Measurements from ENCODE around the gene IL36RN.
"Not testable (repeated sequence)": the region's sequence is repeated elsewhere in the genome, so short reads cannot be mapped to it uniquely, and the experiment has no call there.

The IL36RN gene

DNA sequence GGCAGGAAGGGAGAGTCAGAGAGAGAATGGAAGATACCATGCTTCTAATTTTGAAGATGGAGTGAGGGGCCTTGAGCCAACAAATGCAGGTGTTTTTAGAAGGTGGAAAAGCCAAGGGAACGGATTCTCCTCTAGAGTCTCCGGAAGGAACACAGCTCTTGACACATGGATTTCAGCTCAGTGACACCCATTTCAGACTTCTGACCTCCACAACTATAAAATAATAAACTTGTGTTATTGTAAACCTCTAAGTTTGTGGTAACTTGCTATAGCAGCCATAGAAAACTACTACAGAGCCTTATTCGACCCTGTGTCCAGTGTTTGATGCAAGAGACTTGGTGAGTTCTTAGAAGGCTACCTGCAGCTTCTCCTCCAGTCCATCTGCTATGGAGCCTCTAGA, 16.6 kb downstream of the IL36RN start:
- DNase-seq = no peak

- no peak for DNase-seq
Observed at GRCh38 chr2:113076954-113077669, 18.1 kb downstream of the IL36RN start.

DNA sequence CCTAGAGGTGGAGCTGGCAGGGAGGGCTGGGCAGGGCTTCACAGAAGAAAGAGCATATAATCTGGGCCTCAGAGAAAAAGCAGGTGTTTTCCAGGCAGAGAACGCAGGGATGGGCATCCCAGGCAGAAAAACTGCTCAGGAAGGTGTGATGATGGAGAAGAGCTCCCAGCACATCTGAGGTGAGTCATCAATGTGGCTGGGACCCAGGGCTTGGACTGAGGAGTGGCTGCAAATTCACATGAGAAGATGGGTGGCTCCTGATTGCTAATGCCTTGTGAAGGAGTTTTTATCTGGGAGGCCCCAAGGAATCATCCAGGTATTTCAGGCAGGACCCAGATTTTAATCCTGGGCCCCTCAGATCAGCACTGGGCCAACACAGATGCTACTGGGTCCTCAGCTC, 18.9 kb downstream of the IL36RN start:
- no peak for DNase-seq

- no peak for DNase-seq
Observed at GRCh38 chr2:113078350-113078839, 19.4 kb downstream of the IL36RN start.

DNA sequence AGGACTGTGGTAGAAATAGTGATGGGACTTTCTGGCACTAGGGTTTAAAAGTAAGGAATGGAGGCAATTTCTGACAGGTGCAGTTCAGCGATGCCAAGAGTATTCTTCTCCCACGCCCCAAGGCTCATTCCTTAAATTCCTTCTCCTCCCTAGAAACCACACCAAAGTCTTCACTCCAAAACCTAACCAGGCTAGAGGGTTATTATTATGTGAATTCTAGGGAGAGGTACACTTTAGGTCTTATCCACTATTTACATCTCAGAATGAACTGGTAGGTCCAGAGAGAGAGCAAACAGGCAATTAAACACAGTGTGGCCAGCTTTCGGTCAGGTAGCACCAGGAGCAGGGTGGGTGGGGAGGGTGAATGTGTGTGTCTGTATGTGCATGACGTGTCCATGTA, 20.1 kb downstream of the IL36RN start:
- DNase-seq = no peak

- DNase-seq = peak in 1 of 2 experiments; percentile 16
Observed at GRCh38 chr2:113080134-113080533, 21.1 kb downstream of the IL36RN start.

DNA sequence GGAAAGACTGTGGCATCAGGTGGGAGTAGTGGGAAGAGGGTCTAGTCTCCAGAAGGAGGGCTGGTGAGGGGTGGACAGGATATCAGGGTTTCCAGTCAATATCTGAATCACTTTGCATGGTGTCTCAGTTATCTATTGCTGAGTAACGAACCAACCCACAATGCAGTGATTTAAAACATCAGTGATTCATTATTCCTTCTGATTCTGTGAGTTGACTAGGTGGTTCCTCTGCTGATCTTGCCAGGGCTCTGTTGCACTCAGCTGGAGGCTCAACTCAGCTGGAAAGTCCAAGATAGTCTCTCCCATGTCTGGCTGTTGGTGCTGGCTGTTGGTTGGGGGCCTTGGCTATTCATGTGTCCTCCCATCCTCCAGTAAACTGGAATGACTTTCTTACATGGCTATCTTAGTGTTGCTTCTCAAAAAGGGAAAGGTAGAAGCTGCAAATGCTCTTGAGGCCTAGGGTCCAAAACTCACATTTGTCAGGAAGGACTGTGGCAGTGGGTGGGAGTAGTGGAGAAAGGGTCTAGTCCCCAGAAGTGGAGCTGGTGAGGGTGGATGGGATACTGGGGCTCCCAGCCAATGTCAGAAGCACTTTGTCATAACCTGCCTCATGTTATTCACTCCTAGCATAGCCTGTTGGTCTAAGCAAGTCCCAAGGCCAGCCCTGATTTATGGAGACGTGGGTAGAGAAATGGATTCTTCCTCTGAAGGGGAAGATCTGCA, 22.7 kb downstream of the IL36RN start:
- no peak for DNase-seq

DNA sequence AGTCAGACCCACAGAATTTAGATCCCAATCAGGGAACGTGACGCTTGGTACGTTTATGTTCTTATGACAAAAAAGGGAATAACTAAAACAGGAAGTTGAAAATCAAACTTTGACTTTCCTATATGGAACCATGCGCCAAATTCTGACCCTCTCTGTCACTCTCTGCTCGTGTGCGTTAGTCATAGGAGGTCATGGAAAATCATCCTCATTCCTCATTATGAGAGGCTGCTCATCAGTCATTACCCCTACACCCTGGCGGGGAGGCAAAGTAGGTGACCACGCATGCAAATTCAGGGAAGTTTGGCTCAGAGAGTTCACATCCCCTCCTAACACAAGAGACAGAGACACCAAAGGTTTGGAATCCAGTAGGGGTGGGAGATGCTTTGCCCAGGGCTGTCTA, 24.3 kb downstream of the IL36RN start:
- no peak for DNase-seq

DNA sequence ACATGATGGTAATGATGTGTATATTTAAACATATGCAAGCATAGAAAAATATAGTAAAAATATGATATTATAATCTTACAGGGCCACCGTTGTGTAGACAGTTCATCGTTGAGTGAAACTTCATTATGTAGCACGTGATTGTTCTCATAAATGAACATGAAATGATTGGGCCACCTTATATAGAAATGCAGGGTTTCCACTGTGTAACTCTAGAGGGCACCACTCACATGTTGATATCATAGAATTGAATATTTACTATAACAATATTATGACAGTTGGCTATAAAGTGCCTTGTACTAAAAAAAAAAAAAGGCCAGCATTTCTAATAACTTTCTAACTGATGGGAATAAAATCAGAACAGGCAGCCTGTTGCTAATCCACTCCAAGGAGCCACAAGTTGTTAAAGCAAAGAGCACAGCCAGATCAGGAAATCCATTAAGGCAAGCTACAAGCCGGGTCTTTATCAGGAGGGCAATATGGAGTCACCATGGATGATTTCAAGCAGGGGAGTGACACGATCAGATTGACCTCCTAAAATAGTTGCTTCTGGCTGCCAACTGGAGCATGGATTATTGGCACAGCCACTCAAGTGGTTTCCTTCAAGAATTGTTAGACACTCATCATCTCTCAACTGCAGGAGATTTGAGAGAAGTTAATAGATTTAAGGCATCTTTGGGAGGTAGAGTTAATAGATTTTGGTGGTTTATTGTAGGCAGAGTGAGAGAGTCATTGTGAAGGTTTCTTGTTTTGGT, 25.4 kb downstream of the IL36RN start:
- DNase-seq = no peak

GRCh38 chr2:113085542-113085941, 26.5 kb downstream of the IL36RN start:
- DNase-seq = no peak

DNA sequence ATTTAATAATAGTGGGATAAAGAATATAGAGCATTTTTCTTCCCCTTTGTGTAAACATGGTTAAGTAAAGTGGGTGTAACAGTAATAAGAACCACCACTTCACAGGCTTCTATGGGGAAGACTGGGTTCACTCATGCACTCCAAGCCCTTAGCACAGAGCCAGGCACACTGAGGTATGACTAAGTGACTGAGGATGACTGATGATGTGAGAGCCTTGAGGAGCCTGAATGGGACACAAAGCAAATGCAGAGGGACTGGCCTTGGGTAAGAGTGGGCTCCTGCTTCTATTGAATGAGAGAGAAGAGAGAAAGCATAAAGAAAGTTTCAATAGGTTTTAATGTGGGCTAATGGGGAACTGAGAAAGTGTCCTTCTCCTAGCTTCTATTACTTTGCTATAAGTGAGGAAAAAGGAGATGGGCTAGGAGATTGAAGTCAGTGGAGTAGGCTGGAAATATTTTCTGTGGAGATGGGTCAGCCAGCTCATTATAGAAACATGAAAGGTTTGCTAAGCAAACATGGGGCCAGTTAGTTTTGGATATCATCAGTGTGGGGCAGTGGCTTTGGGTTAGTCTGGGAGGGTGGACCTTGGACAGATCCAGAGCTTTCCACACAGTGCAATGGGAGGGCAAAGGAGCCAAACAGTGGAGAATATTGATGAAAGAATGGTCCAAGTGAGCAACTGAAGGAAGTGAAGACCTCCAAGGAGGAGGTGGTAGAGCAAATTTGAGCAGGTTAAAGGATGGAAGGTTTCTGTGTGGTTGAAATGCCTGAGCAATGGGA, 29.4 kb downstream of the IL36RN start:
- DNase-seq = no peak

- DNase-seq = no peak
Observed at GRCh38 chr2:113089916-113090315, 30.9 kb downstream of the IL36RN start.

DNA sequence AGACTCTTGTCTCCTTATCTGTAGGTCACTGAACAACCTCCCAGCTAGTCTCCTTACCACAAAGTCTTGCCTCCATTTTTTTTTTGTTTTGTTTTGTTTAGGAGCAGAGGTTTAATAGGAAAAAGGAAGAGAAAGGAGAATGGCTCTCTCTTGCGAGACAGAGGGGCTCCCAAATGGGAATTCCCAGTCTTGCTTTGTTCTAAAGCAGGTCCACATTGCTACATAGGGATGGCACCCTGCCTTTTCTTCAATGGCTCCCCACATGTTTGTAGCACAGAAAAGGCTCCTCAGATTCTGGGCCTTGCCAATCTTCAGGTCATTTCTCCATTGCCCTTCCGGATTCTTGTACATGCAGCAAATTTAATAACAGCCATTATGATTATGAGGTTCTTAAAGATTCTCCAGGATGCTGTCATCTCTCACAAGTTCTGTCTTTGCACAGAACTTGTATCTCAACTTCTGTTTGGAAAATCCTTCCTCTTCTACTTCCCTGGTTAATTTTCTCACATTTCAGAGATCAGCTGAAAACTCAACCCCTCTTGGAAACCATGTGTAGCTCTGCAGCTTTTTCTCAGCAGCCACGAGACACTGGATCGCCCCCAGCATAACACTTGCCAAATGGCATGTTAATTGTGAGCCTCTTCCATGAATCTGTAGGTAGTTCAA, 32.4 kb downstream of the IL36RN start:
- DNase-seq = no peak

GRCh38 chr2:113092864-113093612, 34.0 kb downstream of the IL36RN start:
- DNase-seq = no peak

GRCh38 chr2:113093613-113093977, 34.6 kb downstream of the IL36RN start:
- no peak for DNase-seq

DNA sequence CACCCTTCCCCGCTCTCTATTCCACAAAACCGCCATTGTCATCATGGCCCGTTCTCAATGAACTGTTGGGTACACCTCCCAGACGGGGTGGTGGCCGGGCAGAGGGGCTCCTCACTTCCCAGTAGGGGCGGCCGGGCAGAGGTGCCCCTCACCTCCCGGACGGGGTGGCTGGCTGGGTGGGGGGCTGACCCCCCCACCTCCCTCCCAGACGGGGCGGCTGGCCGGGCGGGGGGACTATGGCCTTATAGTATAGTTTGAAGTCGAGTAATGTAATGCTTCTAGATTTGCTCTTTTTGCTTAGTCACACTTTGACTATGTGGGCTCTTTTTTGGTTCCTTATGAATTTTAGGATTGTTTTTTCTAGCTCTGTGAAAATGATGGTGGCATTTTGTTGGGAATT, 37.3 kb downstream of the IL36RN start:
- DNase-seq = not testable (repeated sequence)

GRCh38 chr2:113096842-113097618, 38.0 kb downstream of the IL36RN start:
- not testable (repeated sequence) for DNase-seq

- no peak for DNase-seq
Observed at GRCh38 chr2:113098041-113098440, 39.0 kb downstream of the IL36RN start.

DNA sequence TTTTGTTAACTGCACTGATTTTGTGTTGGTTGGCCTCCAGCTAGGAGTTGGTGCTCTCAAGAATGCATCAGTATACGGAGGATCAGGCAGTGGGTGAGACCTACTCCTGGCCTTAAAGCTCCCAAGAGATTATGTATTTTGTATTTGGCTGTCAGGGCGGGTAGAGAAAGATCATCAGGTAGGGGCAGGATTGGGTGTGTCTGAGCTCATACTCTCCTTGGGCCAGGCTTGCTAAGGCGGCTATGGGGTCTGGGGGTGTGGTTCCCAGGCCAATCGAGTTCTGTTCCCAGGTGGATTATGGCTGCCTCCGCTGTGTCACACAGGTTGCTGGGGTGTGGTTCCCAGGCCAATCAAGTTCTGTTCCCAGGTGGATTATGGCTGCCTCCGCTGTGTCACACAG, 39.5 kb downstream of the IL36RN start:
- no peak for DNase-seq

DNA sequence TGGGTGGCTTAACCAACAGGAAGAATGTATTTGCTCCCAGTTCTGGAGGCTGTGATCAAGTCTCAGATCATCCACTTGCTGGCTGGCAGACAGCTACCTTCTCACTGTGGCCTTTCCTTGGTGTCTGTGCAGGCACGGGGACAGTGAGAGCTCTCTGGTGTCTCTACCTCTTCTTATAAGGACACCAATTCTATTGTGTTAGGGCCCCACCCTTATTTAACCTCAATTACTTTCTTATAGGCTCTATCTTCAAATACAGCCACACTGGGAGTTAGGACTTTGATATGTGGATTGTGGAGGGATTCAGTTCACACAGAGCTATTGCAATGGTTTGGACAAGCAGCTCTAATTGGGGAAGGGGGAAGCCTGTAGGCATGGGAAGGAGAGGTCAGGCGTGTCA, 43.1 kb downstream of the IL36RN start:
- no peak for DNase-seq

- DNase-seq = no peak
Observed at GRCh38 chr2:113103277-113103676, 44.3 kb downstream of the IL36RN start.
